AG04449 (cell line): ENCODE results near the gene BCOR.
A peak's percentile ranks its signal among the peaks of the same experiment; 100 is the strongest.

Source experiments
- CTCF ChIA-PET: fragments of 350-600 bp; formaldehyde crosslinking; extraction: SDS; loops from one replicate; lab custom pipeline; 2021; ENCODE audit warnings: antibody characterized with exemption; lab: Yijun Ruan, JAX
- POLR2A ChIA-PET: fragments of 400-600, 350-600 bp; formaldehyde crosslinking; extraction: SDS; loops from one replicate; lab custom pipeline; 2020; ENCODE audit warnings: antibody characterized with exemption, inconsistent platforms; lab: Yijun Ruan, JAX
- DNase-seq: peaks from one replicate; pipeline ENCODE4 v3.0.0-alpha.2; 2010; ENCODE audit warnings: low read depth, low spot score
- H3K4me3 ChIP-seq: 2 replicates; pipeline ENCODE4 v1.5.1; 2011; ENCODE audit warnings: low read depth, mild to moderate bottlenecking, control low read depth, low read length
- TF ChIP-seq, protein P1 (sequence below): IDR thresholded peaks from one replicate; pipeline ENCODE4 v1.5.1; 2011; ENCODE audit warnings: mild to moderate bottlenecking, moderate library complexity, low read length, control low read depth, inconsistent platforms; ENCODE audit not compliant: insufficient read depth; ENCODE audit errors: missing control alignments

BCOR gene

DNA sequence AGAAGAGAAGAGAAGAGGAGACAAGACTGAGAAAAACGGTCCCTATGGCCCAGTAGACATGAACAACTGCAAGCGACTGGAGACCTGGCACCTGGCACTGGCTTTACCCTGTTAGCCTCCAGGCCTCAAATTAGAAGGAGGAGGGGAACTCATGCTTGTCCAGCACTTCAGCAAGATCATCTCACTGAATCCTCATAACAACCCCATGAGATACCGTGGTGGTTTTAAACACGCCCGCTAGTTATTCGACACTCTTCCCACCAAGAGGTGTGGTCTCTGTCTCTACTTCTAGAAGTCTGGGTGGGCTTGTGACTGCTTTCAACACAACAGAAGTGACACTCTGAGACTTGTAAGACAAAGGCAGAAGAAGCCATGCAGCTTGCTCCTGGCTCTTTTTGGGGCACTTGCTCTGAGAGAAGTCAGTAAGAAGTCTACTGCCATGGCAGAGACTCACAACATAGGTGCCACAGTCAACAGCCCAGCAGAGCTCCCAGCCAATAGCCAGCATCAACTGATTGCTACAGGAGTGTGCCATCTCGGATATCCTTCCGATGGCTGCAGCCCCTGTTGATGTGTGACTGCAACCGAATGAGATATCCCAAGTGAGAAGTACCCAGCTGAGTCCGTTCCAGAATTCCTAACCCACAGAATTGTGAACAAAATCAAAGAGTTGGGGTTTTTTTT, 34.0 kb upstream of the BCOR start:
- no peak overlapping the region for H3K4me3 ChIP-seq
- TF ChIP-seq, protein P1, sequence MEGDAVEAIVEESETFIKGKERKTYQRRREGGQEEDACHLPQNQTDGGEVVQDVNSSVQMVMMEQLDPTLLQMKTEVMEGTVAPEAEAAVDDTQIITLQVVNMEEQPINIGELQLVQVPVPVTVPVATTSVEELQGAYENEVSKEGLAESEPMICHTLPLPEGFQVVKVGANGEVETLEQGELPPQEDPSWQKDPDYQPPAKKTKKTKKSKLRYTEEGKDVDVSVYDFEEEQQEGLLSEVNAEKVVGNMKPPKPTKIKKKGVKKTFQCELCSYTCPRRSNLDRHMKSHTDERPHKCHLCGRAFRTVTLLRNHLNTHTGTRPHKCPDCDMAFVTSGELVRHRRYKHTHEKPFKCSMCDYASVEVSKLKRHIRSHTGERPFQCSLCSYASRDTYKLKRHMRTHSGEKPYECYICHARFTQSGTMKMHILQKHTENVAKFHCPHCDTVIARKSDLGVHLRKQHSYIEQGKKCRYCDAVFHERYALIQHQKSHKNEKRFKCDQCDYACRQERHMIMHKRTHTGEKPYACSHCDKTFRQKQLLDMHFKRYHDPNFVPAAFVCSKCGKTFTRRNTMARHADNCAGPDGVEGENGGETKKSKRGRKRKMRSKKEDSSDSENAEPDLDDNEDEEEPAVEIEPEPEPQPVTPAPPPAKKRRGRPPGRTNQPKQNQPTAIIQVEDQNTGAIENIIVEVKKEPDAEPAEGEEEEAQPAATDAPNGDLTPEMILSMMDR, result no peak
- POLR2A ChIA-PET, result no interaction called here
- DNase-seq, result no peak
- CTCF ChIA-PET, result no interaction called here

DNA sequence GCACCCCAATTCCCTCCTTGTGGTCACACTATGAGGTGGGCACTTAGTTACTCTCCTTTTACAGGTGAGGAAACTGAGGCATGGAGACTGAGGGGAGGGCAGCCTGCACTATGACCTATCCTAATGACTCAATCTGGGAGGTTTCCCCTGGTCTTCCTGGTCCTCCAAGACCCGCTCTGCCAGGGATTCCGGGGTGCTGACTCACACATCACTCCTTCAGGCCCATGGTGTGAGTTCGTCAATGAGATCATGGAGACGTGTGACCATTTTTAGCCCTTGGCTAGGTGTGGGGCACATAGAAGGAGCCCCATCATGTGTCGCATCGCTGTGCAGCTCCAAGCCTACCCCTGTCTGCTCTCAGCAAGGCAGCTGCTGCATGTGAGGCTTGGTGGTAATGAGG, 32.4 kb upstream of the BCOR start:
- POLR2A ChIA-PET, result no interaction called here
- TF ChIP-seq, protein P1, result no peak
- CTCF ChIA-PET, result no interaction called here
- H3K4me3 ChIP-seq, result no peak overlapping the region
- peak; percentile 19 for DNase-seq

DNA sequence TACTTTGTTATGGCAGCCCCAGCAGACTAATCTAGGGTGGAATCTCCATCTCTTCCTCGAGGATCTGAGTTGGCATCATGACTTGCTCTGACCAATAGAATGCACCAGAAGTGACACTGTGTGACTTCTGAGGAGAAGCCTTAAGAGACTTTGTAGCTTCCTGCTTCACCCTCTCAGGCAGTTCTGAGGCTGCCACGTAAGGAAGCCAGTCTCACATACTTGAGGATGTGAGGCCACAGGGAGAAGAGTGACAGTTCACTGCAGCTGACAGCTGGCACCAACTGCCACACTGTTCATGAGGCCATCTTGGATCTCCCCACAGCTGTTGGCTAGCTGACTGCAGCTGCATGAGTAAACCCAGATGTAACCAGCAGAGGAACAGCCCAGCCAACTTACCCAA, 29.3 kb upstream of the BCOR start:
- ChIA-PET CTCF (no interaction called here), POLR2A (no interaction called here)
- no peak overlapping the region for H3K4me3 ChIP-seq
- DNase-seq, result no peak
- TF ChIP-seq, protein P1, result no peak

DNA sequence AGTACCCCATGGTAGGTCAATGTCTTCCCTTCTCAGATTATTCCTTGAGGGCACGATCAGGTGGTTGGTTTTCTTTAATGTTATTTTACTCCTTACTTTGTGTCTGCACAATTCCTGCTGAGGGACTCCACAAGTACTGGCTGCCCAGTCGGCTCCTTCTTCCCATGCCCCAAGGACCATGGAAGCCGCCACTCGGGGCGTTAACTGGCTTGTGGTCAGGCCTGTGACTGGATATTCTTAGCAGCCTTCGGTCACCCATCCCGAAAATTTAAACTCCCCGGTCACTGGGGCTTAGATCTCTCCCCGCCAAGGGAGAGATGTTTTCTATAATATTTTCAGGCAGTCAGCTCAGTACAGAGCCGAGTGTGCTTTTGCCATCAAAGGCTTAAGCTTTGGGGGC, 24.7 kb upstream of the BCOR start:
- no peak for DNase-seq
- no peak overlapping the region for H3K4me3 ChIP-seq
- TF ChIP-seq, protein P1, result no peak
- ChIA-PET POLR2A (no interaction called here), CTCF (no interaction called here)

DNA sequence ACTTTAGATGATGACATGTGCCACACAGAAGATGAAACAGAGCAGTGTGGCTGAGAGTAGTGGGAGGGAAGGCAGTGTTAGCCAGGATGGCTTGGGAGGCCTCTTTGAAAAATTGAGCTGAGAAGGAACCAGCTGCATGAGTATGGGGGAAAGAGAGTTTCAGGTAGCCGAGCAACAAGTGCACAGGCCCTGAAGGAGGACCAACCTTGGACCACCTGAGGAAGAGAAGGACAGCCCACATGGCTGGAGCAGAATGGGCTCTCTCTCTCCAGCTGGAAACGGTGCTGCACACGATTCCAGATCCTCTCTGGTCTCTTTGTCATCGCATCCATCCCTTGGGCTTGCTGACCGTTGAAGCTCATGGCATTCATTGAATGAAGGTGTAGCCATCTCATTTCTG, 23.9 kb upstream of the BCOR start:
- TF ChIP-seq, protein P1, result no peak
- H3K4me3 ChIP-seq, result no peak overlapping the region
- DNase-seq, result no peak
- ChIA-PET POLR2A (no interaction called here), CTCF (no interaction called here)

DNA sequence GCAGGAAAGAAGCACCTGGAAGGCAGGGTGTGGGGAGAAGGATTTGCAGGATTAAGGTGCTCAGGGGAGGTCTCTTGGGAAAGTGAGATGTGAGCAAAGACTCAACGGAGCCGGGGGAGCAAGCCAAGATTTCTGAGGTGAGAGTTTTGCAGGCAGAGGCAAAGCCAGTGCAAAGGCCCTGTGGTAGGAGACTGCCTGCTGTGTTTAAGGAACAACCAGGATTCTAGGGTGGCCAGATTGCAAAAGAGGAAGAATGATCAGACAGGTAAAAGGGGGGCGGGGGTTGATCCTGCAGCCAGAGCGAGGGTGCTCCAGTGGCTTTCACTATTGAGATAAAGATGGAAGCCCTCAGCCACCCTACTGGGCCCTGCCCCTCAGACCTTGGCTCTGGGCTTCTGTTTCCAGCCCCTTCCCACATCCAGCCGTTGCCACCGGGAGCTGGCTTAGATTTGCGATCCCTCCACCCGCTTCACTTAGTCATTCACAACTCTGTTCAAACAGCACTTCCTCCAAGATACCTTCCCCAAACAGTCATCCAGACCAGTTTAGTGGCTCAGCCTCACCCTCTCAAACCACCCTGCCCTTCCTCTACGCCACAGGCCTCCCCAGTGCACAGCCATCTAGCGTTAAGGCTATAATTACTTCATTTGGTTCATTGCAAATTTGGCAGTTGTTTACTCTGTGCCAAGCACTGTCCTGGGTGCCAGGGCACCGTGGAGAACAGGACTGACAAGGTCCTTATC, 23.3 kb upstream of the BCOR start:
- DNase-seq, result no peak
- POLR2A ChIA-PET, result no interaction called here

More for the DNA sequence above, 23.3 kb upstream of the BCOR start:
- no peak overlapping the region for H3K4me3 ChIP-seq
- TF ChIP-seq, protein P1, result no peak
- CTCF ChIA-PET, result no interaction called here
